D721Med (cell line): ENCODE data around the gene WASHC3.

Experiments used
- DNase-seq: peaks from one replicate; pipeline ENCODE4 v3.0.0; 2011; ENCODE audit warnings: low spot score; ENCODE audit not compliant: insufficient read length
- FAIRE-seq: peaks from 2 replicates; lab custom pipeline; 2011; peaks lifted over from hg19 to GRCh38; lab: Jason Lieb, UNC
- TF ChIP-seq, protein P1 (sequence below): IDR thresholded peaks from 2 replicates; pipeline ENCODE4 v1.5.1; 2012; ENCODE audit warnings: mild to moderate bottlenecking, control low read depth; ENCODE audit not compliant: insufficient read depth; ENCODE audit errors: missing control alignments

Gene WASHC3

DNA sequence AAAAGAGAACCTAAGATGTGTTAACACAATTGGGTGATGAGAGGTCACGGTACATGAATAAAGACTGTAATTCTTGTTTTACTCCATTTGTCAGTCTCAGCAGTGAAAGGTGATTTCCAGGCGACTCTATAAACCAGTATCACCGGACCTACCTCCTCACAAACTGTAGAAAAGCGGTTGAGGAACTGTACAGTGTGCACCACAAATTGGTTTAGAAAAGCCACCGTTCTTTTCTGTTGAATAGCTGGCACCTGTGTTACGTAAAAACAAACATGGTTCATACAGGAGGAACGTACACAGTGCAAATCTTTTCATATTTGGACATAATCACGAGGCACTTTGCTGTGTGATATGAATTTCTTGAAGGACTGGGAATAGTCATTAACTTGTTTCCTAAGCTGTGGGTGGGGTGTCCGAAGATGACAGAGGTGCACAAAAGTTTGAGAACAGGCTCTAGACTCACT lies 663 bp downstream of the WASHC3 start:
- TF ChIP-seq, protein P1, sequence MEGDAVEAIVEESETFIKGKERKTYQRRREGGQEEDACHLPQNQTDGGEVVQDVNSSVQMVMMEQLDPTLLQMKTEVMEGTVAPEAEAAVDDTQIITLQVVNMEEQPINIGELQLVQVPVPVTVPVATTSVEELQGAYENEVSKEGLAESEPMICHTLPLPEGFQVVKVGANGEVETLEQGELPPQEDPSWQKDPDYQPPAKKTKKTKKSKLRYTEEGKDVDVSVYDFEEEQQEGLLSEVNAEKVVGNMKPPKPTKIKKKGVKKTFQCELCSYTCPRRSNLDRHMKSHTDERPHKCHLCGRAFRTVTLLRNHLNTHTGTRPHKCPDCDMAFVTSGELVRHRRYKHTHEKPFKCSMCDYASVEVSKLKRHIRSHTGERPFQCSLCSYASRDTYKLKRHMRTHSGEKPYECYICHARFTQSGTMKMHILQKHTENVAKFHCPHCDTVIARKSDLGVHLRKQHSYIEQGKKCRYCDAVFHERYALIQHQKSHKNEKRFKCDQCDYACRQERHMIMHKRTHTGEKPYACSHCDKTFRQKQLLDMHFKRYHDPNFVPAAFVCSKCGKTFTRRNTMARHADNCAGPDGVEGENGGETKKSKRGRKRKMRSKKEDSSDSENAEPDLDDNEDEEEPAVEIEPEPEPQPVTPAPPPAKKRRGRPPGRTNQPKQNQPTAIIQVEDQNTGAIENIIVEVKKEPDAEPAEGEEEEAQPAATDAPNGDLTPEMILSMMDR: no peak
- FAIRE-seq: no peak
- no peak for DNase-seq

DNA sequence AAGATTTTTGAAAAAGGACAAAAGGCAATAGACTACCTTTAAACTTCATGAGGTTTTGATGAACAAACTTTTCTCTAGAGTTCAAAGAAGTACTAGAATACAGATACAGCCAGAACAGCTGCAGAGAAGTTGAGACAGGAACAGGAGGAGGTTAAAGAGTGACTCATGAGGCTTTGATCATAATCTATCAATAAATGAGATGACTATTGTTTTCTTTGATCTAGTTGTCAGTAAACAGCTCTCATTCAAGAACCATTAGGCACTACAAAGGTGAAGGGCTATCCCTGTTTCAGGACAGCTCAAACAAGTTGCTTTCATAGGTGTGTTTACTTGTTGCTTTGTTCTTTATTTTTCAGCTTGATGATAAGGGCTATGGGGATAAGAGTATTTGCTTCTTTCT lies 2.4 kb downstream of the WASHC3 start:
- TF ChIP-seq, protein P1: no peak
- FAIRE-seq (no peak), DNase-seq (no peak)

DNA sequence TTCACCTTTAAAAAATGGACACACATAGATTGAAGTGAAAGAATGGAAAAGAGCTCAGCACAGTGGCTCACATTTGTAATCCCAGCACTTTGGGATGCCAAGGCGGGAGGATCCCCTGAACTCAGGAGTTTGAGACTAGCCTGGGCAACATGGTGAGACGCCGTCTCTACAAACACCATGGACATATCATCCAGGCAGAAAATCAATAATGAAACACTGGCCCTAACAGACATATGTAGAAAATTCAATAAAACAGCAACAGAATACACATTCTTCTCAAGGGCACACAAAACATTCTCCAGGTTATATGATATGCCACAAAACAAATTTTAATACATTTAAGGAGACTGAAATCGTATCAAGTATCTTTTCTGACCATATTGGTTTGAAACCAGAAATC lies 7.4 kb downstream of the WASHC3 start:
- TF ChIP-seq, protein P1: no peak
- no peak for DNase-seq
- FAIRE-seq: no peak

DNA sequence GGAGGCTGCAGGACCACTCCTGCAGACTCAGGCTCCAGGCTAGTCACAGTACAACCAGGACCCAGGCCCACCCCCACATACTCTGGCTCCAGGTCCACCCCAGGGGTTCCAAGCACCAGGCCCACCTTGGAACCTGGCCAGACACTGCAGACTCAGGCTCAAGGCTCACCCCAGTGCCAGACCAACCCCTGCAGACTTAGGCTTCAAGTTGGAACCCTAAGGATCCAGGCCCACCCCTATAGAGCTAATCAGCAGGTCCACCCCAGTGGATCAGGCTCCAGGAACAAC lies 8.8 kb downstream of the WASHC3 start:
- FAIRE-seq (no peak), DNase-seq (no peak)
- TF ChIP-seq, protein P1: no peak

DNA sequence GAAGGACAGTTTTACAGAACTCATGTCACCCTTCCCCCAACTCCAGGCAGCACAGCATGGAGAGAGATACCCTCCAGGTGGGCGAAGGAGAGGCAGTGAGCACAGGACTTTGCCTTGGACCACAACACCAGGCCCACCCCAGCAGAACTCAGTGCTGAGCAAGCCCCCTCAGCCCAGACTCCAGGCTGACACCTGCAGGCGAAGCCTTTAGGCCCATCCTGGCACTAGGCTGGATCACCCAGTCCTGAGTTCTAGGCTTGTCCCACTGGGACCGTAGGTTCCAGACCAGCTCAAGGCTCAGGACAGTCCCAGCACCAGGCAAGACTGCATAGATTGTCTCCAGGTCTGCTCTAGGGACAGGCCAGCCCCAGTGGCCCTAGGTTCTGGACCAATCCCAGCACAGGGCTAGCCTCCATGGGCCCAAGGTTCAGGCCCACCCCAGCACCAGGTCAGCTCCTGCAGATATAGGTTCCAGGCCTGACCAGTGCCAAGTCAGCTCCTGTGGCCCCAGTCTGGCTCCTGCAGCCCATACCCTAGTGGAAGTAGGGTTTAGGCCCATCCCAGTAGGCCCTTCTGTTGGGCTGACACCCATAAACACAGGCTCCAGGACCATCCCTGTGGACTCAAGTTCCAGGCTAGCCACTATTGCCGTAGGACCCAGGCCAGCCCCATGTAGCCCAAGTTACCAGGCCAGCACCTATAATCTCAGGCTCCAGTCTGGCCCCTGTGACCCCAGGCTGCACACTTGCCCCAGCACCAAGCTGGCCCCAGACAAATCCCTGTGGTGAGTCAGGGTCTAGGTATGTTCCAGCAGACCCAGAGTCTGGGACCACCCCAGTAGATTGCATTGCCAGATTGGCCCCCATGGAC lies 9.4 kb downstream of the WASHC3 start:
- TF ChIP-seq, protein P1: no peak
- no peak for FAIRE-seq
- no peak for DNase-seq

DNA sequence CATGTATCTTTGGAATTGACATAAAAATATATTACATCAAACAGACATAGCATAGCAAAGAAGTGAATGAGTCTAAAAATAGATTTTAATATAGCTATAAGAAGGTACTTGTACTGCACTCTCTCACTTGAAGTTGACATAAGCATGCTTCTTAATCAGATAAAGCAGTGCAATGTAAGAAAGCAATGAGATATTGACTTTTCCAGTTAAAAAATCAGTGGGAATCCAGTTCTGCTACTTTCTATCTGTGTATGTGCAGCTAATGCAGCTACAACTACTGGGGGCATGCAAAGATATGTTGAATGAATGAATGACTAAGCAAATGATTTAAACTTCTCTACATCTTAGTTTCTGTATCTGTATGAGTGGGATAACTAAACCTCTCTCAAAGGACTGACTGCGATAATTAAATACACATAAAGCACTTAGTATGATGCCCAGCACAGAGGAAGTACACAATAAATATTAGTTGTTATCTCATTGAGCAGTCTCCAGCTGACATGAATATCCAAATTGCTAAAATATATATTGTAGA lies 10.3 kb downstream of the WASHC3 start:
- DNase-seq (no peak), FAIRE-seq (no peak)
- TF ChIP-seq, protein P1: no peak
